ENCODE data around the gene SGCD.

Gene SGCD

DNA sequence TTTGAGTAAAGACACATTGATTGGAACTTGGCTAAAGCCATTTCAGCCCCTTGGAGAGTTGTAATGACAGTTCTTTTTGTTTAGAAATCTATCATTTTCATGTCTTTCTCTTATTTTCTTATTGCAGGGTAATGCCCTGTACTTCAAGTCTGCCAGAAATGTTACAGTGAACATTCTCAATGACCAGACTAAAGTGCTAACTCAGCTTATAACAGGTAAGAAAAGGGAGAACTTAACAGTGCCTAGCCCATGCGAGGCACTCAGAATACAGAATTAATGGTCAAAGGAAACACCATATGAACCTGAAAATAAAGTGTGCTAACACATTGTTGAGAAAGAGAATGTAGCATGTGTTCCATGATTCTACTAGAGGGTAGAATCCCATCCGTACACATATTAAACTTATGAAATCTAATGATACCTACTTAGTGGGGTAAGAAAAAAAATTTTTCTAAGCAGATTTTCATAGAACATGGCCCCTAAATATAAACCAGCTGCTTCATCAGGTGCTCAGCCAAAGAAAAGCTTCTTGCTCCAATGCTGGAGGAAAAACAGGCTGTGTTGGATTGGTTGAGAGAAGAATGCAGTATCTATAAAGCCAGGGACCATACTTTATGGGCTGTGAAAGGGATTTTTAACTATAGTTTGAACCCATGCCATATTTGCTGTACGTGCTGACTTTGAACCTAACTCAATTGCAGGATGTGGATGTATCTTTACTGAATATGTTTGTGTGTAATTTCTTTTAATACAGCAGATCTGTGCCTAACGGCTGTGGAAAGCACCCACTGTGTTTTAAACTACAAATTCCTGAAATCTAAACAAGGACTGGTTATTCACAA lies 262.4 kb downstream of the SGCD start:
- DNase-seq (ENCODE audit: extremely low spot score): no peak
- ChIA-PET POLR2A (no interaction called here), CTCF (no interaction called here)
- TF ChIP-seq HDGF (IDR thresholded peaks at IDR 0.05; ENCODE audit: borderline replicate concordance) (no peak), LEF1 (IDR thresholded peaks at IDR 0.05; ENCODE audit: borderline replicate concordance) (no peak), TARDBP (IDR thresholded peaks at IDR 0.05) (no peak), CTBP1 (IDR thresholded peaks at IDR 0.05; ENCODE audit: borderline replicate concordance) (no peak), BHLHE40 (IDR thresholded peaks at IDR 0.05; ENCODE audit: borderline replicate concordance) (no peak), FOXM1 (IDR thresholded peaks at IDR 0.05; ENCODE audit: borderline replicate concordance) (no peak), L3MBTL2 (conservative IDR thresholded peaks at IDR 0.05) (no peak)
- TF ChIP-seq, protein P1, sequence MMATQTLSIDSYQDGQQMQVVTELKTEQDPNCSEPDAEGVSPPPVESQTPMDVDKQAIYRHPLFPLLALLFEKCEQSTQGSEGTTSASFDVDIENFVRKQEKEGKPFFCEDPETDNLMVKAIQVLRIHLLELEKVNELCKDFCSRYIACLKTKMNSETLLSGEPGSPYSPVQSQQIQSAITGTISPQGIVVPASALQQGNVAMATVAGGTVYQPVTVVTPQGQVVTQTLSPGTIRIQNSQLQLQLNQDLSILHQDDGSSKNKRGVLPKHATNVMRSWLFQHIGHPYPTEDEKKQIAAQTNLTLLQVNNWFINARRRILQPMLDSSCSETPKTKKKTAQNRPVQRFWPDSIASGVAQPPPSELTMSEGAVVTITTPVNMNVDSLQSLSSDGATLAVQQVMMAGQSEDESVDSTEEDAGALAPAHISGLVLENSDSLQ (IDR thresholded peaks at IDR 0.05): no peak

DNA sequence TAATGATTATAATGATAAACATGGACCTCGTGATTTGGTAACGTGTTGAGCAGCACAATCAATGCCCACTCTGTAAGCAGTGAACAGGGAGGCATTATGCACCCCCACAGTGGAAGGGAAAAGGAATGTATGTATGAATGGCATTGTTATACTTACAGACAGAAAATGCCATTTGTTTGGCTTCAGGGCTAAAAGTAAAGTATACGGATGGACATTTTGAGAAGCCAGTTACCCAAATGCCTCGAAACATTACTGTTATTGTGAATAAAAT lies 262.9 kb downstream of the SGCD start:
- CTCF ChIA-PET: no interaction called here
- no peak for DNase-seq (ENCODE audit: extremely low spot score)
- POLR2A ChIA-PET: no interaction called here
- TF ChIP-seq, protein P1 (IDR thresholded peaks at IDR 0.05): no peak
- TF ChIP-seq LEF1 (IDR thresholded peaks at IDR 0.05; ENCODE audit: borderline replicate concordance) (no peak), SUZ12 (IDR thresholded peaks at IDR 0.05) (no peak), HDGF (IDR thresholded peaks at IDR 0.05; ENCODE audit: borderline replicate concordance) (no peak), ZNF384 (IDR thresholded peaks at IDR 0.05) (no peak)

DNA sequence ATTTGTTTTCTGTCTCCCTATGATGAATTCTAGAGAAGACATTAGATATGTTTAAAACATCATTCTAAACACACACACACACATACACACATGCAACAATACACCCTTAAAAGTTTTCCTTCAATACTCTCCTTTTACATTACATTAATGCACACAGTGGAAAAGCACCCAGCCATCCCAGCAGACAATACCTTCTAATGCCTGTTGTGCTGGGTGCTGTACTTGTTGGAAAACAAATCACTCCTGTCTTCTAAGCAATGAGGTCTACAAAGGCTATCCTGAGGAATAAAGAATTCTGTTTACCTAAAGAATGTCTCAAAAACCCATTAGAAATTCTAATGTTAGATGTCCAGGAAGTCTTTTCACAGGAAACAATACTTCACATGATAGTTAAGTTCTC lies 264.0 kb downstream of the SGCD start:
- ChIA-PET CTCF (no interaction called here), POLR2A (no interaction called here)
- DNase-seq (ENCODE audit: extremely low spot score): no peak
- TF ChIP-seq HDGF (IDR thresholded peaks at IDR 0.05; ENCODE audit: borderline replicate concordance) (no peak), TARDBP (IDR thresholded peaks at IDR 0.05) (no peak), FOXK2 (IDR thresholded peaks at IDR 0.05) (no peak), SP1 (IDR thresholded peaks at IDR 0.05) (no peak), ARNT (IDR thresholded peaks at IDR 0.05) (no peak), ELF4 (IDR thresholded peaks at IDR 0.05) (no peak)
- TF ChIP-seq, protein P1 (IDR thresholded peaks at IDR 0.05): no peak

DNA sequence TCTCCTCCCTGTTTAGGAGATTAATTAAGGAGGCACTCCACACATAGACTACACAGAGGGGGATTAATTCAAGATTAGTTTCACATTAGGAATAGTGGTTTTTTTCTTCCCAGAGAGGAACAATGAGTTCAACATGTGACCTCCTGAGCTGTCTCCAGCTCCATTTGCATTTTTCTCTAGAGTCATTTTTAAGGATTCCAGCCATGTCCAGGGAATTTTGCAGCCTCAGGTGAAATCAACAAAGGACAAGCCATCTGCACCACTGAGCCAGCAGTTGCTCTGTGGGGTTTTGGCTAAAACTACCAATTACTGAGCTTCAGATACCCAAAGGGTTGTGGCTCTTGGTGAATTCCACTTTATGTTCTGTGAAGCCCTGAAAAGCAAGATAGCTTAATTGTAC lies 264.7 kb downstream of the SGCD start:
- CTCF ChIA-PET: no interaction called here
- POLR2A ChIA-PET: no interaction called here

DNA sequence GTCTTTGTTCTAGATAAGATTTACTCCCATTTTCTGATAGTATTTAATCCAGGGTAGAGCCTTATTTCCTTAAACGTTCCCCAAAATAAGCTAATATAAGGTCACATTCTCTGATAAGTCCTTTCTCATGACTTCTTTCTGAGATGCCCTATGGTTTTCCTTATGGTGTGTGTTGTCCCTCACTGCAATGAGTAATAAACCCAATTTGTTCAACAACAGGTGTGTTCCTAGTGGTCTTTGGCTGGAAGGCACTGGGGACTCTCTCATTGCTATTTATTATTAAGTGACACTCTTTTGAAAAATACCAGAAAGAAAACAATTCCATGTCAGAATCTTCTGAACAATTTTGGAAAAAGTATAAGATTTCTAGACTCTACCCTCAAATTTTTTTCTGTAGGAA lies 266.6 kb downstream of the SGCD start:
- ChIA-PET POLR2A (no interaction called here), CTCF (no interaction called here)
- no peak for TF ChIP-seq FOXA1 (IDR thresholded peaks at IDR 0.05)
- TF ChIP-seq ELF4 (IDR thresholded peaks at IDR 0.05): no peak
- TF ChIP-seq LEF1 (IDR thresholded peaks at IDR 0.05; ENCODE audit: borderline replicate concordance): no peak
- no peak for TF ChIP-seq FOXM1 (IDR thresholded peaks at IDR 0.05; ENCODE audit: borderline replicate concordance)
- no peak for TF ChIP-seq SUZ12 (IDR thresholded peaks at IDR 0.05)
- no peak for TF ChIP-seq HDGF (IDR thresholded peaks at IDR 0.05; ENCODE audit: borderline replicate concordance)
- TF ChIP-seq FOXK2 (IDR thresholded peaks at IDR 0.05): no peak
- no peak for DNase-seq (ENCODE audit: extremely low spot score)

More for the DNA sequence above, 264.7 kb downstream of the SGCD start:
- no peak for DNase-seq (ENCODE audit: extremely low spot score)
- no peak for TF ChIP-seq HDGF (IDR thresholded peaks at IDR 0.05; ENCODE audit: borderline replicate concordance)
- TF ChIP-seq ZNF384 (IDR thresholded peaks at IDR 0.05): no peak
- no peak for TF ChIP-seq FOXA1 (IDR thresholded peaks at IDR 0.05)
- TF ChIP-seq FOXM1 (IDR thresholded peaks at IDR 0.05; ENCODE audit: borderline replicate concordance): no peak
- no peak for TF ChIP-seq NFRKB (IDR thresholded peaks at IDR 0.05)

DNA sequence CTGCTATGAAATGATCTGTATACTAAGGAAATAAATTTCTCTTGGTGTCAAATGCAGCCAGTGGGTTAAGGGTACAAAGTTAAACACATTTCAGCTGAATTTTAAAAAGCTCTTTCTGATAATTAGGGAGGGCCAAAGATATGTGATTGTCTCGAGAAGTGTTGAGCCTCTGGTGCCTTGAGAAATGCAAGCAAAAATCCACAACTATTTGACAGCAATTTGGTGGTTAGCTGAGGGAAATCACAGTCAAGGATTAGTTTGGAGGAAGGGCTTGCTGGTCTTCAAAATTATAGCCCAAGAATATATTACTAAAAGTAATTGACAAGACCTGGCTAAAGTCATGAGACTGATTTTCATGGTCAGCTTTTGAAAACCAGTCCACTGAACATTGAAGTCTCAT lies 267.4 kb downstream of the SGCD start:
- no peak for DNase-seq (ENCODE audit: extremely low spot score)
- TF ChIP-seq LEF1 (IDR thresholded peaks at IDR 0.05; ENCODE audit: borderline replicate concordance) (no peak), ELF4 (IDR thresholded peaks at IDR 0.05) (no peak), FOXM1 (IDR thresholded peaks at IDR 0.05; ENCODE audit: borderline replicate concordance) (no peak), SP1 (IDR thresholded peaks at IDR 0.05) (no peak)
- ChIA-PET CTCF (no interaction called here), POLR2A (no interaction called here)

DNA sequence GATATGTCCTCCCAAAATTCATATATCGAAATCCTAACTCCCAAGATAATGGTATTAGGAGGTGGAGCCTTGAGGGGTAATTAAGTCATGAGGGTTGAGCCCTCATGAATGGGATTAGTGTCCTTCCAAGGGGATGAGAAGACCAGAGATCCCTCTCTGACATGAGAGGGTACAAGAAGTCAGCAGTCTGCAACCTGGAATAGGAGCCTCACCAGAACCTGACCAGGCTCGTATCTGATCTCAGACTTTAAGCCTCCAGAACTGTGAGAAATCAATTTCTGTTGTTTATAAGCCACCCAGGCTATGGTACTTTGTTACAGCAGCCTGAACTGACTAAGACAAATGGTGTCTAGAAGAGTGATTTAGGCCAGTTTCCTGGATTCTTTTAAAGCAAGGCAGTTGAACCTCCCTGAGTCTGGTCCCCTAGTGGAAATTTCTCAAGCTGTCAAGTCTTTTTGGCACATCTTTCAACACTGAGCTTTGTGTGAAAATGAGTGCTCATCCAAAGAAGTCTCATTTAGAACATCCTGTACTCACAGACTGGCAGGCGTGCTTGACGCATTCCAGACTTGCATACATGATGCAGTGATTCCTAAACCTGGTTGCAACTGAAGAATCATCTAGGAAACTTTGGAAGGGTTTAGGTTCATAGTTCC lies 268.3 kb downstream of the SGCD start:
- POLR2A ChIA-PET: no interaction called here
- no peak for DNase-seq (ENCODE audit: extremely low spot score)
- TF ChIP-seq SUZ12 (IDR thresholded peaks at IDR 0.05) (no peak), ZNF384 (IDR thresholded peaks at IDR 0.05) (no peak), ARNT (IDR thresholded peaks at IDR 0.05) (no peak), FOXM1 (IDR thresholded peaks at IDR 0.05; ENCODE audit: borderline replicate concordance) (no peak), TARDBP (IDR thresholded peaks at IDR 0.05) (no peak), FOXK2 (IDR thresholded peaks at IDR 0.05) (no peak)
- CTCF ChIA-PET: no interaction called here

Measured in HEK293T (cell line).